ENCODE results near the gene FOCAD. TPM values are rescaled to one million over a fixed set of nuclear protein-coding genes. Genes with fewer than 3 reads are reported as not detected.

FOCAD gene
- total and polyA plus RNA-seq, 10 of the 15 experiments (the other 5 are each of a cell fraction or from before 2014, with no cell fraction given), result 13.7 to 93.0 (median 41.8) TPM

DNA sequence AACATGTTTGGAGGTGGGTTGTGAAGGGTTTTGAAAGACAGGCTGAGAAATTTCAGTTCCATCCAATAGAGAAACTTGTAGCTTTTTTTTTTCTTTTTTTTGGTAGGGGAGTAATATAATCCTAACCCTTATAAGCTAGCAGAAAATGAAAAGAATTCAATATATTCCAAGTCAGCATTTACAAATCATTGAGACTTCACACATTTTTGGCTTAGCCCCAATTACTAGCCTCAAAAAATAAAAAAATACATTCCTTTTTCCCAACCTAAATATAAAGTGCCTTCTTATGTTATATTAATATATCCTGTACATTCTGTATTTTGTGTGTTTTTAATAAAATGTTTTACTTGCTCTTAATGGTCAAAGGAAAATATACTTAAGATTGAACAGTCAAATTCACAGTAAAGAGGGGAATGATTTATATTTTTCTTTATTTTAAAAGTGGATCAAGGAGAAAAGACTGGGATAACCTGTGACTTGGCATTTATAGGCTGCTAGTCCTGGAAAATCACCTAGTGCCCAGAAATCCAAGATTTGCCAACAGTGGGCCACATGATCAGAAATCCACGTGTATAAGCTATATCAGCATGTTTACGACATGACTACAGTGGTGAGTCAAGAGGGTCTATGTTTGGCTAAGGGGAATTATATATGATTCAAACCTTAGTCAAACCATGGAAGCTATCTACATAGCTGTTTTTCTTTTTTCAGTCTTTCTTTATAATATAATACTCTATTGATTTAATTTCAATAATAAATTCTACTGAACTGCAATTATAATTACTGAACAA lies 332.8 kb downstream of the FOCAD start:
- no peaks in the 10 kb centered on the region for H3K4me1 ChIP-seq (ENCODE audit: control insufficient read depth, insufficient read depth, low read length)
- H3K9me3 ChIP-seq (replicated peaks; ENCODE audit: control insufficient read depth, insufficient read depth, low read length), result no peaks in the 10 kb centered on the region
- intact Hi-C loops (cut with micrococcal nuclease; ENCODE audit: unreplicated experiment) (no loop called here), in situ Hi-C loops (cut with MboI) (no loop called here)
- H2AFZ ChIP-seq (ENCODE audit: control insufficient read depth, low read depth, low read length), result no peak overlapping the region
- peaks cover 0 to 4% of the 10 kb centered on the region in 2 experiments; a peak in 3 of 4 replicates for H3K36me3 ChIP-seq (ENCODE audit: control insufficient read depth in 2 of 2, insufficient read depth in 2 of 2, low read length in 1 of 2)
- FAIRE-seq (no peak), DNase-seq (ENCODE audit: low read depth, low spot score) (no peak), ATAC-seq (no peak)
- no peaks in the 10 kb centered on the region for H3K79me2 ChIP-seq (ENCODE audit: control insufficient read depth, insufficient read depth, low read length)
- POLR2A ChIA-PET, result interaction anchor here (0.7 kb wide), 1 partner anchor 309 kb away, joined by 3 read pairs; no protein-coding TSS in a partner anchor
- H3K27ac ChIP-seq (ENCODE audit: control insufficient read depth, insufficient read depth), result no peak overlapping the region
- no peak for TF ChIP-seq CBX5 (IDR thresholded peaks at IDR 0.05; ENCODE audit: low read depth)
- TF ChIP-seq, protein P1, sequence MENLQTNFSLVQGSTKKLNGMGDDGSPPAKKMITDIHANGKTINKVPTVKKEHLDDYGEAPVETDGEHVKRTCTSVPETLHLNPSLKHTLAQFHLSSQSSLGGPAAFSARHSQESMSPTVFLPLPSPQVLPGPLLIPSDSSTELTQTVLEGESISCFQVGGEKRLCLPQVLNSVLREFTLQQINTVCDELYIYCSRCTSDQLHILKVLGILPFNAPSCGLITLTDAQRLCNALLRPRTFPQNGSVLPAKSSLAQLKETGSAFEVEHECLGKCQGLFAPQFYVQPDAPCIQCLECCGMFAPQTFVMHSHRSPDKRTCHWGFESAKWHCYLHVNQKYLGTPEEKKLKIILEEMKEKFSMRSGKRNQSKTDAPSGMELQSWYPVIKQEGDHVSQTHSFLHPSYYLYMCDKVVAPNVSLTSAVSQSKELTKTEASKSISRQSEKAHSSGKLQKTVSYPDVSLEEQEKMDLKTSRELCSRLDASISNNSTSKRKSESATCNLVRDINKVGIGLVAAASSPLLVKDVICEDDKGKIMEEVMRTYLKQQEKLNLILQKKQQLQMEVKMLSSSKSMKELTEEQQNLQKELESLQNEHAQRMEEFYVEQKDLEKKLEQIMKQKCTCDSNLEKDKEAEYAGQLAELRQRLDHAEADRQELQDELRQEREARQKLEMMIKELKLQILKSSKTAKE (IDR thresholded peaks at IDR 0.05; ENCODE audit: low read depth, poor library complexity, severe bottlenecking), result no peak
- no peak for TF ChIP-seq SIX5 (IDR thresholded peaks at IDR 0.05; ENCODE audit: low read depth, low read length, severe bottlenecking)
- no peak for TF ChIP-seq SIN3A (IDR thresholded peaks at IDR 0.05; ENCODE audit: low read depth, low read length)
- TF ChIP-seq RBBP5 (conservative IDR thresholded peaks at IDR 0.05), result no peak
- TF ChIP-seq ATF7 (IDR thresholded peaks at IDR 0.05; ENCODE audit: low read depth), result no peak
- TF ChIP-seq PML (IDR thresholded peaks at IDR 0.05; ENCODE audit: low read length), result no peak
- TF ChIP-seq RCOR1 (conservative IDR thresholded peaks at IDR 0.05; ENCODE audit: low read depth, low read length), result no peak
- TF ChIP-seq, protein P2, sequence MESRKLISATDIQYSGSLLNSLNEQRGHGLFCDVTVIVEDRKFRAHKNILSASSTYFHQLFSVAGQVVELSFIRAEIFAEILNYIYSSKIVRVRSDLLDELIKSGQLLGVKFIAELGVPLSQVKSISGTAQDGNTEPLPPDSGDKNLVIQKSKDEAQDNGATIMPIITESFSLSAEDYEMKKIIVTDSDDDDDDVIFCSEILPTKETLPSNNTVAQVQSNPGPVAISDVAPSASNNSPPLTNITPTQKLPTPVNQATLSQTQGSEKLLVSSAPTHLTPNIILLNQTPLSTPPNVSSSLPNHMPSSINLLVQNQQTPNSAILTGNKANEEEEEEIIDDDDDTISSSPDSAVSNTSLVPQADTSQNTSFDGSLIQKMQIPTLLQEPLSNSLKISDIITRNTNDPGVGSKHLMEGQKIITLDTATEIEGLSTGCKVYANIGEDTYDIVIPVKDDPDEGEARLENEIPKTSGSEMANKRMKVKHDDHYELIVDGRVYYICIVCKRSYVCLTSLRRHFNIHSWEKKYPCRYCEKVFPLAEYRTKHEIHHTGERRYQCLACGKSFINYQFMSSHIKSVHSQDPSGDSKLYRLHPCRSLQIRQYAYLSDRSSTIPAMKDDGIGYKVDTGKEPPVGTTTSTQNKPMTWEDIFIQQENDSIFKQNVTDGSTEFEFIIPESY (IDR thresholded peaks at IDR 0.05), result no peak
- no peak for TF ChIP-seq NFIC (IDR thresholded peaks at IDR 0.05; ENCODE audit: low read depth, low read length)
- TF ChIP-seq TCF3 (IDR thresholded peaks at IDR 0.05; ENCODE audit: borderline replicate concordance, insufficient read depth, low read depth, low read length), result no peak
- TF ChIP-seq, protein P3, sequence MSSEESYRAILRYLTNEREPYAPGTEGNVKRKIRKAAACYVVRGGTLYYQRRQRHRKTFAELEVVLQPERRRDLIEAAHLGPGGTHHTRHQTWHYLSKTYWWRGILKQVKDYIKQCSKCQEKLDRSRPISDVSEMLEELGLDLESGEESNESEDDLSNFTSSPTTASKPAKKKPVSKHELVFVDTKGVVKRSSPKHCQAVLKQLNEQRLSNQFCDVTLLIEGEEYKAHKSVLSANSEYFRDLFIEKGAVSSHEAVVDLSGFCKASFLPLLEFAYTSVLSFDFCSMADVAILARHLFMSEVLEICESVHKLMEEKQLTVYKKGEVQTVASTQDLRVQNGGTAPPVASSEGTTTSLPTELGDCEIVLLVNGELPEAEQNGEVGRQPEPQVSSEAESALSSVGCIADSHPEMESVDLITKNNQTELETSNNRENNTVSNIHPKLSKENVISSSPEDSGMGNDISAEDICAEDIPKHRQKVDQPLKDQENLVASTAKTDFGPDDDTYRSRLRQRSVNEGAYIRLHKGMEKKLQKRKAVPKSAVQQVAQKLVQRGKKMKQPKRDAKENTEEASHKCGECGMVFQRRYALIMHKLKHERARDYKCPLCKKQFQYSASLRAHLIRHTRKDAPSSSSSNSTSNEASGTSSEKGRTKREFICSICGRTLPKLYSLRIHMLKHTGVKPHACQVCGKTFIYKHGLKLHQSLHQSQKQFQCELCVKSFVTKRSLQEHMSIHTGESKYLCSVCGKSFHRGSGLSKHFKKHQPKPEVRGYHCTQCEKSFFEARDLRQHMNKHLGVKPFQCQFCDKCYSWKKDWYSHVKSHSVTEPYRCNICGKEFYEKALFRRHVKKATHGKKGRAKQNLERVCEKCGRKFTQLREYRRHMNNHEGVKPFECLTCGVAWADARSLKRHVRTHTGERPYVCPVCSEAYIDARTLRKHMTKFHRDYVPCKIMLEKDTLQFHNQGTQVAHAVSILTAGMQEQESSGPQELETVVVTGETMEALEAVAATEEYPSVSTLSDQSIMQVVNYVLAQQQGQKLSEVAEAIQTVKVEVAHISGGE (CRISPR knock-in tag; IDR thresholded peaks at IDR 0.05), result no peak
- no peak for TF ChIP-seq LARP7 (IDR thresholded peaks at IDR 0.05)
- TF ChIP-seq, protein P4, sequence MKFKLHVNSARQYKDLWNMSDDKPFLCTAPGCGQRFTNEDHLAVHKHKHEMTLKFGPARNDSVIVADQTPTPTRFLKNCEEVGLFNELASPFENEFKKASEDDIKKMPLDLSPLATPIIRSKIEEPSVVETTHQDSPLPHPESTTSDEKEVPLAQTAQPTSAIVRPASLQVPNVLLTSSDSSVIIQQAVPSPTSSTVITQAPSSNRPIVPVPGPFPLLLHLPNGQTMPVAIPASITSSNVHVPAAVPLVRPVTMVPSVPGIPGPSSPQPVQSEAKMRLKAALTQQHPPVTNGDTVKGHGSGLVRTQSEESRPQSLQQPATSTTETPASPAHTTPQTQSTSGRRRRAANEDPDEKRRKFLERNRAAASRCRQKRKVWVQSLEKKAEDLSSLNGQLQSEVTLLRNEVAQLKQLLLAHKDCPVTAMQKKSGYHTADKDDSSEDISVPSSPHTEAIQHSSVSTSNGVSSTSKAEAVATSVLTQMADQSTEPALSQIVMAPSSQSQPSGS (IDR thresholded peaks at IDR 0.05; ENCODE audit: low read length), result no peak
- TF ChIP-seq WRNIP1 (IDR thresholded peaks at IDR 0.05; ENCODE audit: borderline replicate concordance, low read depth, low read length), result no peak
- no TSS peak for BruUV-seq (replicated peaks)
- no peaks in the 10 kb centered on the region for H4K20me1 ChIP-seq (ENCODE audit: control insufficient read depth, insufficient read depth)
- H3K27me3 ChIP-seq (replicated peaks in 1 of 2; ENCODE audit: control insufficient read depth in 2 of 2, insufficient read depth in 2 of 2, low read length in 1 of 2), result no peaks in the 10 kb centered on the region
- no peak overlapping the region for H3K4me3 ChIP-seq
- CTCF ChIA-PET, result interaction anchor here (0.9 to 1.1 kb wide), 2 partner anchors 9 to 93 kb away, joined by 3 read pairs; no protein-coding TSS in a partner anchor
- no peak overlapping the region for H3K4me2 ChIP-seq (ENCODE audit: control insufficient read depth, insufficient read depth)
- SMC1A ChIA-PET (ENCODE audit: uncharacterized antibody, unreplicated experiment), result no interaction called here
- RAD21 ChIA-PET (ENCODE audit: unreplicated experiment), result interaction anchor here (0.9 kb wide), 1 partner anchor 10 kb away, joined by 3 read pairs; no protein-coding TSS in a partner anchor
- WGBS (ENCODE audit: insufficient coverage, insufficient replicate concordance, low lambda C conversion rate, missing lambda C conversion rate), result 48% methylated on average over 2 of the region's 2 CpGs
- H3K9ac ChIP-seq (ENCODE audit: control insufficient read depth, insufficient read depth, low read length), result no peak overlapping the region
